Endothelial cell of umbilical vein (primary cell): Measurements from ENCODE around the gene CD8B2. TPM values are rescaled to one million over a fixed set of nuclear protein-coding genes. Genes with fewer than 3 reads are reported as not detected.
"Not testable (repeated sequence)": the region's sequence is repeated elsewhere in the genome, so short reads cannot be mapped to it uniquely, and the experiment has no call there.

Source experiments
- BruUV-seq: library from RNA; stranded (reverse); fragments of 400-500 nt; replicated peaks from 2 replicates; lab custom pipeline; 2021; lab: Mats Ljungman, UMichigan
- CTCF ChIA-PET: fragments of 300-600, 350-600 bp; sonication (Branson Sonifier 250); formaldehyde crosslinking; loops from one replicate; lab custom pipeline; 2021; ENCODE audit warnings: antibody characterized with exemption, inconsistent platforms; lab: Charles Lee
- POLR2A ChIA-PET: fragments of 300-600, 350-600 bp; sonication (Branson Sonifier 250); formaldehyde crosslinking; loops from one replicate; lab custom pipeline; 2021; ENCODE audit warnings: antibody characterized with exemption, inconsistent platforms; lab: Charles Lee
- DNase-seq: peaks from one replicate; pipeline ENCODE4 v3.0.0-alpha.2; 2011; ENCODE audit warnings: low read depth, low spot score
- FAIRE-seq: peaks from 2 replicates; lab custom pipeline; 2011; peaks lifted over from hg19 to GRCh38; lab: Jason Lieb, UNC
- H2AFZ ChIP-seq: 2 replicates; pipeline ENCODE4 v1.6.0; 2012; ENCODE audit warnings: low read depth, low read length, control low read depth, inconsistent platforms
- H3K27ac ChIP-seq: 2 replicates; pipeline ENCODE4 v1.5.1; 2011; ENCODE audit warnings: low read depth, mild to moderate bottlenecking, control low read depth, low read length, moderate library complexity; ENCODE audit not compliant: insufficient read depth
- H3K27me3 ChIP-seq, 2 experiments: 2 replicates each; pipeline versions ENCODE4 v1.6.0 to v1.6.1; 2011; ENCODE audit warnings: low read length in 2 of 2, mixed read lengths in 1 of 2; ENCODE audit not compliant: control insufficient read depth in 2 of 2, insufficient read depth in 2 of 2
- H3K36me3 ChIP-seq, 2 experiments: 2 replicates in 1 of 2; 3 replicates in 1 of 2; pipeline ENCODE4 v1.5.1; 2011; ENCODE audit warnings: low read length in 2 of 2, mild to moderate bottlenecking in 1 of 2, moderate library complexity in 1 of 2; ENCODE audit not compliant: control insufficient read depth in 2 of 2, insufficient read depth in 2 of 2; ENCODE audit errors: extremely low read depth in 1 of 2
- H3K4me1 ChIP-seq: 3 replicates; pipeline ENCODE4 v1.5.1; 2011; ENCODE audit warnings: mild to moderate bottlenecking, low read length; ENCODE audit not compliant: control insufficient read depth, insufficient read depth; ENCODE audit errors: extremely low read depth
- H3K4me2 ChIP-seq: 2 replicates; pipeline ENCODE4 v1.6.1; 2011; ENCODE audit warnings: low read length, control low read depth, mixed read lengths; ENCODE audit not compliant: insufficient read depth
- H3K4me3 ChIP-seq, 3 experiments: fragments of 200-600 bp in 1 of 3; sonication (generic), shearing (Covaris generic) in 1 of 3; replicated peaks in 1 of 3; 2 replicates each; pipeline ENCODE4 v1.5.1; 2011 to 2016; ENCODE audit warnings: control low read depth in 3 of 3, low read length in 3 of 3, mild to moderate bottlenecking in 2 of 3, inconsistent platforms in 1 of 3, low read depth in 1 of 3, moderate library complexity in 1 of 3; ENCODE audit not compliant: insufficient read depth in 1 of 3
- H3K79me2 ChIP-seq: 2 replicates; pipeline ENCODE4 v1.6.0; 2012; ENCODE audit warnings: low read length, inconsistent platforms; ENCODE audit not compliant: control insufficient read depth, insufficient read depth
- H3K9ac ChIP-seq: replicated peaks from 2 replicates; pipeline ENCODE3; 2011; ENCODE audit warnings: low read length, control low read depth; ENCODE audit not compliant: insufficient read depth; ENCODE audit errors: extremely low read depth
- H3K9me1 ChIP-seq: replicated peaks from 3 replicates; pipeline ENCODE4 v1.6.0; 2011; ENCODE audit warnings: mild to moderate bottlenecking, low read length; ENCODE audit not compliant: control insufficient read depth, insufficient read depth; ENCODE audit errors: extremely low read depth
- H3K9me3 ChIP-seq: replicated peaks from 2 replicates; pipeline ENCODE4 v1.5.1; 2012; ENCODE audit warnings: low read length, inconsistent platforms; ENCODE audit not compliant: control insufficient read depth, insufficient read depth
- H4K20me1 ChIP-seq: replicated peaks from 2 replicates; pipeline ENCODE3; 2011; ENCODE audit warnings: mild to moderate bottlenecking, low read length; ENCODE audit not compliant: control insufficient read depth, insufficient read depth; ENCODE audit errors: extremely low read depth
- EZH2 ChIP-seq: IDR thresholded peaks from 2 replicates; pipeline ENCODE4 v1.6.1; 2012; ENCODE audit warnings: borderline replicate concordance, low read depth, mild to moderate bottlenecking, moderate library complexity, low read length, inconsistent platforms; ENCODE audit not compliant: severe bottlenecking
- FOS ChIP-seq: IDR thresholded peaks from 2 replicates; pipeline ENCODE4 v1.6.1; 2011; ENCODE audit warnings: mild to moderate bottlenecking, low read length, moderate library complexity, borderline replicate concordance; ENCODE audit not compliant: insufficient read depth
- GATA2 ChIP-seq: IDR thresholded peaks from 2 replicates; pipeline ENCODE4 v1.7.0; 2011; ENCODE audit warnings: low read depth, mild to moderate bottlenecking, moderate library complexity, mixed read lengths, low read length; ENCODE audit not compliant: insufficient read length, insufficient read depth
- JUN ChIP-seq: IDR thresholded peaks from 2 replicates; pipeline ENCODE4 v1.6.1; 2011; ENCODE audit warnings: borderline replicate concordance, low read depth; ENCODE audit not compliant: insufficient read length, insufficient read depth
- MYC ChIP-seq: IDR thresholded peaks from one replicate; pipeline ENCODE4 v1.6.1; 2011; ENCODE audit warnings: mild to moderate bottlenecking, low read depth, low read length
- POLR2A ChIP-seq: IDR thresholded peaks from 2 replicates; pipeline ENCODE4 v1.6.1; 2012; ENCODE audit warnings: low read depth, mild to moderate bottlenecking, control low read depth, low read length
- POLR2AphosphoS5 ChIP-seq: IDR thresholded peaks from 2 replicates; pipeline ENCODE4 v1.6.1; 2012; ENCODE audit warnings: low read depth, mild to moderate bottlenecking, control low read depth, low read length, moderate library complexity; ENCODE audit not compliant: insufficient read depth
- dilution Hi-C: fragments of 300-500 bp; cut with MboI; formaldehyde crosslinking; loops from one replicate; pipeline ENCODE4 v1.15.0; 2019; ENCODE audit warnings: low sequenced_read_pairs; ENCODE audit not compliant: extremely low pct_ligation_motif_present
- intact Hi-C: fragments of 100-400 bp; cut with micrococcal nuclease; formaldehyde crosslinking; loops from one replicate; pipeline ENCODE4 v1.10.0; 2022
- polyA plus RNA-seq, 4 experiments: library from polyadenylated mRNA; depleted of rRNA in 3 of 4; stranded (reverse) in 3 of 4; unstranded in 1 of 4; fragments of >200 nt; gene quantifications; 2 replicates each; pipeline versions ENCODE4 v1.2.1 to v1.2.3, GENCODE V29; 2011 to 2012; ENCODE audit warnings: missing spikeins in 1 of 4
- total RNA-seq: library from RNA; stranded (reverse); gene quantifications from 2 replicates; pipeline ENCODE4 v1.2.3, GENCODE V29; 2021
- TF ChIP-seq, protein P1 (sequence below), 2 donors: IDR thresholded peaks; 1 replicate in 1 of 2; 2 replicates in 1 of 2; pipeline ENCODE4 v1.5.1; 2011; ENCODE audit warnings: low read length in 2 of 2, mild to moderate bottlenecking in 2 of 2, moderate library complexity in 2 of 2, control low read depth in 1 of 2, inconsistent platforms in 1 of 2, low read depth in 1 of 2; ENCODE audit not compliant: insufficient read depth in 1 of 2; ENCODE audit errors: extremely low read depth in 1 of 2
- TF ChIP-seq, protein P2 (sequence below): IDR thresholded peaks from 2 replicates; pipeline ENCODE4 v1.6.1; 2011; ENCODE audit not compliant: insufficient read depth, insufficient read length

The CD8B2 gene
- total and polyA plus RNA-seq, 2 donors (not counting 3 experiments of a cell fraction or from before 2014, with no cell fraction given) = not detected

DNA sequence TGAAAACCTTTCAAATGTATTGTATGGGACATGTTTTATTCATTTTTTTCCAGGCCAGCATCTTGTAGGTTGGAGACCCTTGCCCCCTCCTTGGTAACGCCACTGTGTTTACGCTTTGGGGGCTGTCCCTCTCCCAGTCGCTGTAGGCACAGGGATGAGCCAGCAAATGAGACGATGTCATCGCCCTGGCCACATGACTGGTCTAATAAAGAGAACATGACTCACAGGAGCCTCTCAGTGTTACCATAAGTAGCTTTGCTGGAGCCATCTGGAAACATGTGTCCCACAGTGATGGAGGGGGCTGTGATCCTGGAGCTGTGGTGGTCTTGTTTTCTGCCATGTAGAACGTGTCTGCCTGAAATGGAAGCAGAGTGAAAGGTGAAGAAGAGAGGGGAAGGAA is 78.9 kb downstream of the CD8B2 start:
- dilution Hi-C loops = no loop called here
- Histone ChIP-seq H3K27me3 (no peaks in the 10 kb centered on the region), H3K4me2 (no peak overlapping the region), H3K9me3 (no peaks in the 10 kb centered on the region), H3K9me1 (no peaks in the 10 kb centered on the region), H3K27ac (no peak overlapping the region), H2AFZ (no peak overlapping the region), H3K4me1 (no peaks in the 10 kb centered on the region), H3K79me2 (no peaks in the 10 kb centered on the region), H3K4me3 (no peak overlapping the region), H4K20me1 (no peaks in the 10 kb centered on the region), H3K9ac (no peak overlapping the region), H3K36me3 (no peaks in the 10 kb centered on the region)
- DNase-seq = no peak
- intact Hi-C loops = no loop called here
- ChIA-PET CTCF (no interaction called here), POLR2A (no interaction called here)
- BruUV-seq = no TSS peak
- TF ChIP-seq MYC (no peak), POLR2A (no peak), FOS (no peak), EZH2 (no peak), JUN (no peak), POLR2AphosphoS5 (no peak), GATA2 (no peak)
- TF ChIP-seq, protein P1, sequence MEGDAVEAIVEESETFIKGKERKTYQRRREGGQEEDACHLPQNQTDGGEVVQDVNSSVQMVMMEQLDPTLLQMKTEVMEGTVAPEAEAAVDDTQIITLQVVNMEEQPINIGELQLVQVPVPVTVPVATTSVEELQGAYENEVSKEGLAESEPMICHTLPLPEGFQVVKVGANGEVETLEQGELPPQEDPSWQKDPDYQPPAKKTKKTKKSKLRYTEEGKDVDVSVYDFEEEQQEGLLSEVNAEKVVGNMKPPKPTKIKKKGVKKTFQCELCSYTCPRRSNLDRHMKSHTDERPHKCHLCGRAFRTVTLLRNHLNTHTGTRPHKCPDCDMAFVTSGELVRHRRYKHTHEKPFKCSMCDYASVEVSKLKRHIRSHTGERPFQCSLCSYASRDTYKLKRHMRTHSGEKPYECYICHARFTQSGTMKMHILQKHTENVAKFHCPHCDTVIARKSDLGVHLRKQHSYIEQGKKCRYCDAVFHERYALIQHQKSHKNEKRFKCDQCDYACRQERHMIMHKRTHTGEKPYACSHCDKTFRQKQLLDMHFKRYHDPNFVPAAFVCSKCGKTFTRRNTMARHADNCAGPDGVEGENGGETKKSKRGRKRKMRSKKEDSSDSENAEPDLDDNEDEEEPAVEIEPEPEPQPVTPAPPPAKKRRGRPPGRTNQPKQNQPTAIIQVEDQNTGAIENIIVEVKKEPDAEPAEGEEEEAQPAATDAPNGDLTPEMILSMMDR (IDR thresholded peaks at IDR 0.05; ENCODE audit: extremely low read depth in 1 of 2, insufficient read depth in 1 of 2, low read depth in 1 of 2, low read length in 2 of 2) = no peak
- TF ChIP-seq, protein P2, sequence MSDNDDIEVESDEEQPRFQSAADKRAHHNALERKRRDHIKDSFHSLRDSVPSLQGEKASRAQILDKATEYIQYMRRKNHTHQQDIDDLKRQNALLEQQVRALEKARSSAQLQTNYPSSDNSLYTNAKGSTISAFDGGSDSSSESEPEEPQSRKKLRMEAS = no peak
- FAIRE-seq = no peak

DNA sequence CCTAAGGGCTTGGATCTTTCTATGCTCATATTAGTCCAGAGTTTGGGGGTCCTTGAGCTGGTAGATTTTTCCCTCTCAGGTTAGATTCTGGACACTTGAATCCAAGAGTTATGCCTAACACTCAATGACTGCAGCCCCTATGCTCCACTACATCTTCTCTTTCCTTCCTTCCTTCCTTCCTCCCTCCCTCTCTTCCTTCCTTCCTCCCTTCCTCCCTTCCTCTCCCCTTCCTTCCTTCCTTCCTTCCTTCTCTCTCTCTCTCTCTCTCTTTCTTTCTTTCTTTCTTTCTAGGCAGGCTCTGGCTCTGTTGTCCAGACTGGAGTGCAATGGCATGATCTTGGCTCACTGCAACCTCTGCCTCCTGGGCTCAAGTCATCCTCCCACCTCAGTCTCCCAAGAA is 79.3 kb downstream of the CD8B2 start:
- intact Hi-C loops, CTCF ChIA-PET, dilution Hi-C loops: not testable (repeated sequence)

More for the DNA sequence above, 79.3 kb downstream of the CD8B2 start:
- DNase-seq, H3K4me3 ChIP-seq, H3K9me3 ChIP-seq, H3K4me1 ChIP-seq, H3K4me2 ChIP-seq, H3K36me3 ChIP-seq, H3K79me2 ChIP-seq, BruUV-seq, H4K20me1 ChIP-seq, FAIRE-seq, H2AFZ ChIP-seq, H3K9ac ChIP-seq, POLR2A ChIA-PET, H3K27me3 ChIP-seq, H3K9me1 ChIP-seq, H3K27ac ChIP-seq: not testable (repeated sequence)
